HG03060 (cell line): ENCODE data around the gene TMEM14B.
A peak's percentile ranks its signal among the peaks of the same experiment; 100 is the strongest.
"Not testable (repeated sequence)": the region's sequence is repeated elsewhere in the genome, so short reads cannot be mapped to it uniquely, and the experiment has no call there.

Experiments used
- ATAC-seq: cut with Tn5 transposase; IDR thresholded peaks from one replicate; pipeline ENCODE4 v1.9.1; 2021; ENCODE audit warnings: low read depth, moderate number of reproducible peaks; ENCODE audit not compliant: unreplicated experiment

TMEM14B gene

DNA sequence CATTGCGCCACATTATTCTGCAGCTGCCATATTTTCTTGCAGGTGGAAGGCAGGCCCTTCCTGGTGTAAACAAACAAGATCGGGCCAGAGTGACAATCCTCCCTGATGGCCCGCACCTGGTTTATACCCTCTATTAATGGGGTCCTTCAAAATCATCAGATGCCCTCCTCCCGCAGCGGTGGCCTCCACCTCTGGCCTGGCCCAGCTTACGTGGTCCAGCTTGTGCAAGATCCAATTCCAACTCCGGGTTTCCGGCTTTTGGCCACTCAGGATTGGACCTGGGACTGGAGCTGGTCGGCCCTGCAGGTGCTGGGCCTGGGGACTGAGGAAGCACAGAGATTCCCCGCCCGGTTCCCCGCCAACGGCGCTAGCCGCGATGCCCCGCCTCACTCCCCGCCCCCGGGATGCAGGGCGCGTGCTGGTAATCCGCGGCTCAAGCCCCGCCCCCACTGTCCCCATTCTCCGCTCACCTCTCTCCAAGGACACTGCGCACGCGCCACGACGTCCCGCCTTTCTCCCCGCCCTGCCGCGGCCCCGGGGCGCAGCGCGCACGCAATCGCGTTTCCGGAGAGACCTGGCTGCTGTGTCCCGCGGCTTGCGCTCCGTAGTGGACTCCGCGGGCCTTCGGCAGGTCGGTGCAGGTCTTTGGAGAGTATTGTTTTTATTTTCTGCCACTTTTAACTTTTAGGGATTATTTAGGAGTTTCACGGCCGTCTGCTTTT, at the start of gene TMEM14B:
TMEM14B (plus strand) TSS at position 555 of the 722 bp plus-strand sequence. CDS start 1,441 bp downstream, outside the sequence.
- peak; percentile 88 for ATAC-seq

DNA sequence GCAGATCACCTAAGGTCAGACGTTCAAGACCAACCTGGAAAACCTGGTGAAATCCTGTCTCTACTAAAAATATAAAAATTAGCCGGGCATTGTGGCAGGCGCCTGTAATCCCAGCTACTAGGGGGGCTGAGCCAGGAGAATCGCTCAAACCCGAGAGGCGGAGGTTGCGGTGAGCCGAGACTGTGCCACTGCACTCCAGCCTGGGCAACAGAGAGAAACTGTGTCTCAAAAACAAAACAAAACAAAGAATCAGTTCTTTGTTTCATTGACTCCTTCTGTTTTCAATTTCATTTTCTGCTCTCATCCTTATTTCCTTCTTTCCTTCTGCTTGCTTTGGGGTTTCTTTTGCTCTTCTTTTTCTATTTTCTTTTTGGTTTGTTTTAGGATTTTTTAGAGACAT, 33.6 kb upstream of the TMEM14B start:
- ATAC-seq, result no peak

DNA sequence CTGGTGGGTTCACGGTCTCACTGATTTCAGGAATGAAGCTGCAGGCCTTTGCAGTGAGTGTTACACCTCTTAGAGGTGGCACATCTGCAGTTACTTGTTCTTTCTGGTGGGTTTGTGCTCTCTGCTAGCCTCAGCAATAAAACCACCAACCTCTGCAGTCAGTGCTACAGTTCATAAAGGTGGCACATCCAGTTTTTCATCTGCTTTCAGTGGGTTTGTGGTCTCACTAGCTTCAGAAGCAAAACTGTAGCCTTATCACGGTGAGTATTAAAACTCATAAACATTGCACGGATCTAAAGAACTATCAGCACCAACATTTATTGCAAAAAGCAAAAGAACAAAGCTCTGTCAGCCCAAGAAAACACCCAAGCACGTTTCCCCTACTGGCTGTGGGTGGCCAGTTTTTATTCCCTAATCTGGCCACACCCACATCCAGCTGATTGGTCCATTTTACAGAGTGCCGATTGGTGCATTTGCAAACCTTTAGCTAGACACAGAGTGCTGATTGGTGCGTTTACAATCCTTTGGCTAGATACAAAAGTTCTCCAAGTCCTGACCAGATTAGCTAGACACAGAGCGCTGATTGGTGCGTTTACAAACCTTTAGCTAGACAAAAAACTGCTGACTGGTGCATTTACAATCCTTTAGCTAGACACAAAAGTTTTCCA, 28.2 kb upstream of the TMEM14B start:
- no peak for ATAC-seq

DNA sequence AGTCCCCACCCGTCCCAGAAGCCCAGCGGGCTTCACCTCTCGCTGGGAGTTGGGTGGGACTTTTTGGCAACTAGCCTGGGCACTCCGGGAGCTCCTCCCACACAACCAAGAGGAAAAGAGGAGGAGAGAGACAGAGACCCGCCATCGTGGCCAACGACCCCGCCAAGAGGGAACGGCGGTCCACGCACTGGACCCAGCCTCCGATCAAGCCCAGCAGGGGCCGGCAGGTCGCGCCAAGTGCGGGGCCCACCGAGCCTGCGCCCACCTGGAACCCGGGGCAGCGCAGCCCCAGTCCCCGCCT, 27.7 kb upstream of the TMEM14B start:
- no peak for ATAC-seq

DNA sequence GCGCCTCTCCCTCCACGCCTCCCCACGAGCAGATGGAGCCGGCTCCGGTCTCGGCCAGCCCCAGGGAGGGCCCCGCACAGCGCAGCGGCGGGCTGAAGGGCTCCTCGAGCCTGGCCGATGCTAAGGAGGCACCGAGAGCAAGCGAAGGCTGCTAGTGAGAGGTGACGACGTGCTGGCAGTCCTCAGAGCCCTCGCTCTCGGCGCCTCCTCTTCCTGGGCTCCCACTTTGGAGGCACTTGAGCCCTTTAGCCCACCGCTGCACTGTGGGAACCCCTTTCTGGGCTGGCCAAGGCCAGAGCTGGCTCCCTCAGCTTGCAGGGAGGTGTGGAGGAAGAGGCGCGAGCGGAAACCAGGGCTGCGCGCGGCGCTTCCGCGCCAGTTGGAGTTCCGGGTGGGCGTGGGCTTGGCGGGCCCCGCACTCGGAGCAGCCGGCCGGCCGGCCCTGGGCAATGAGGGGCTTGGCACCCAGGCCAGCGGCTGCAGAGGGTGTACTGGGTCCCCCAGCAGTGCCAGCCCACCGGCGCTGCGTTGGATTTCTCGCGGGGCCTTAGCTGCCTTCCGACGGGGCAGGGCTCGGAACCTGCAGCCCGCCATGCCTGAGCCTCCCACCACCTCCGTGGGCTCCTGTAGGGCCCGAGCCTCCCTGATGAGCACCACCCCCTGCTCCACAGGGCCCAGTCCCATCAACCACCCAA, 27.2 kb upstream of the TMEM14B start:
- no peak for ATAC-seq

DNA sequence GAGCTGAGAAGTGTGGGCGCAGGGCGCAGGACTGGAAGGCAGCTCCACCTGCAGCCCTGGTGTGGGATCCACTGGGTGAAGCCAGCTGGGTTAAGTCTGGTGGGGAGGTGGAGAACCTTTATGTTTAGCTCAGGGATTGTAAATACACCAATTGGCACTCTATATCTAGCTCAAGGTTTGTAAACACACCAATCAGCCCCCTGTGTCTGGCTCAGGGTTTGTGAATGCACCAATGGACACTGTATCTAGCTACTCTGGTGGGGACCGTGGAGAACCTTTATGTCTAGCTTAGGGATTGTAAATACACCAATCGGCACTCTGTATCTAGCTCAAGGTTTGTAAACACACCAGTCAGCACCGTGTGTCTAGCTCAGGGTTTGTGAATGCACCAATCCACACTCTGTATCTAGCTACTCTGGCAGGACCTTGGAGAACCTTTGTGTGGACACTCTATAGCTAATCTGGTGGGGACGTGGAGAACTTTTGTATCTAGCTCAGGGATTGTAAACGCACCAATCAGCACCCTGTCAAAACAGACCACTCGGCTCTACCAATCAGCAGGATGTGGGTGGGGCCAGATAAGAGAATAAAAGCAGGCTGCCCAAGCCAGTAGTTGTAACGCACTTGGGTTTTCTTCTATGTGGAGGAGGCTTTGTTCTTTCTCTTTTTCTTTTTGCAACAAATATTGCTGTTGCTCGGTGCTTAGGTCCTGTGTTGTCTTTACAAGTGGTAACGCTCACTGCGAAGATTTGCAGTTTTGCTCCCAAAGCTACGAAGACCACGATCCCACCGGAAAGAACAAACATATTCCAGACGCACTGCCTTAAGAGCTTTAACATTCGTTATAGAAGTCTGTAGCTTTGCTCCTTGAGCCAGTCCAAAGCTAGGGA, 26.4 kb upstream of the TMEM14B start:
- not testable (repeated sequence) for ATAC-seq

DNA sequence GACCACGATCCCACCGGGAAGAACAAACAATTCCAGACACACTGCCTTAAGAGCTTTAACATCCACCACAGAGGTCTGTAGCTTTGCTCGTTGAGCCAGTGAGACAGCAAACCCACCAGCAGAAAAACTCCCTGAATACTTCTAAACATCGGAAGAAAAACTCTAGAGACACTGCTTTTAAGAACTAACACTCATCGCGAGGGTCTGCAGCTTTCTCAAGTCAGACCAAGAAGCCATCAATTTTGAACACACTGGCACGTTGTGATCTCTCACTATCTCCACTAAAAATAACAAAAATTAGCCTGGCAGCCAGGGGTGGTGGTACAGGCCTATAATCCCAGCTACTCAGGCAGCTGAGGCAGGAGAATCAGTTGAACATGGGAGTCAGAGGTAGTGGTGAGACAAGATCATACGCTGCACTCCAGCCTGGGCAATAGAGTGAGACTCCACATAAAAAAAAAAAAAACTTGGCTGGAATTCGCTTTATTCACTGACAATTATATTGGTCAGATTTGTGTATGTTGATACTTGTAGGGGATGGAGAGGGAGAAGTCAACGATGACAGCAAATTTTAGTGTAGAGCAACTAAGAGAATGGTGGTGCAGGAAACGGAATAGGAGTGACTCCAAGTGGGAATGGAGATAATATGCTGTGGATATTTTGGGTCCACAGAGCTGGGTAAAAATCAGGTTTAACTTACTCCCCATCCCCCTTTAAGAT, 25.6 kb upstream of the TMEM14B start:
- ATAC-seq, result no peak

DNA sequence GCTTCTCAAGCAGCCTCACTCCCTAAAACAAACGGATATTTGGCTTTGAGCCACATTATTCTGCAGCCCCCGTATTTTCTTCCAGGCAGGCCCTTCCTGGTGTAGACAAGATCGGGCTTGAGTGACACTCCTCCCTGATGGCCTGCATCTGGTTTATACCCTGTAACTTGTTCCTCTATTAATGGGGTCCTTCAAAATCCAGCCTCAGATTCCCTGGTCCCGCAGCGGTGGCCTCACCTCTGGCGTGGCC, 25.1 kb upstream of the TMEM14B start:
- no peak for ATAC-seq

DNA sequence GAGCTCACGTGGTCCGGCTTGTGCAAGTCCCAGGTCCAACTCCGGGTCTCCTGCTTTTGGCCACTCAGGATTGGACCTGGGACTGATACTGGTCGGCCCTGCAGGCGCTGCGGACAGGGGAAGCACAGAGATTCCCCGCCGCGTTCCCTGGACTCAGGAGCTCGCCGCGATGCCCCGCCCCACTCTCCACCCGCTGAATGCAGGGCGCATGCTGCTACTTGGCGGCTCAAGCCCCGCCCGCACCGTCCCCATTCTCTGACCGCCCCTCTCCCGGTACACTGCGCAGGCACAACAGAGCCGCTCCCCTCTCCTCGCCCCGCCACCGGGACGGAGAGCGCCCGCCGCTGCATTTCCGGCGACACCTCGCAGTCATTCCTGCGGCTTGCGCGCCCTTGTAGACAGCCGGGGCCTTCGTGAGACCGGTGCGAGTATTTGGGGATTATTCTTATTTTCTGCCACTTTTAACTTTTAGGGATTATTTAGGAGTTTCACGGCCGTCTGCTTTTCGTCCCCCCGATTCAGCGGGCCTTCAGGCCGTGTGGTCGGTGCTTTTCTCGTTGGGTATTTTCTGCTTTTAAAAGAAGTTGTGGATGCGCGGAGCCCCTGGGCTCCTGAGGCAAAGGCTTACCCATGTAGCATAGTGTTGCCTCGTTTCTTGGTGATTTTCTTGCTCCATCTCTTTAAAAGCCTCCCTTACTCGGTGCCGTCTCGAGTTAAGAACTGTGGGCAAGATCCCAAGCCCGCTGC, 24.6 kb upstream of the TMEM14B start, which contains the start of gene TMEM14C:
TMEM14C (plus strand) TSS at position 251 of the 747 bp plus-strand sequence. CDS start 1,544 bp downstream, outside the sequence.
- peak; percentile 83 for ATAC-seq

DNA sequence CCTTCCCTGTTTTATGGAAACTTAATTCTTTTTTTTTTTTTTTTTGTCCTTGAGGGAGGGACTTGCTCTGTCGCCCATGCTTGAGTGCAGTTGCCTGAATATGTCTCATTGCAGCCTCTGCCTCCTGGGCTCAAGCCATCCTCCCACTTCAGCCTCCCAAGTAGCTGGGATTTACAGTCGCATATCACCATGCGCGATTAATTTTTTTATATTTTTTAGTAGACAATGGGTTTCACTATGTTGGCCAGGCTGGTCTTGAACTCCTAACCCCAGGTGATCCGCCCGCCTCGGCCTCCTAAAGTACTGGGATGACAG, 24.1 kb upstream of the TMEM14B start:
- ATAC-seq, result no peak

DNA sequence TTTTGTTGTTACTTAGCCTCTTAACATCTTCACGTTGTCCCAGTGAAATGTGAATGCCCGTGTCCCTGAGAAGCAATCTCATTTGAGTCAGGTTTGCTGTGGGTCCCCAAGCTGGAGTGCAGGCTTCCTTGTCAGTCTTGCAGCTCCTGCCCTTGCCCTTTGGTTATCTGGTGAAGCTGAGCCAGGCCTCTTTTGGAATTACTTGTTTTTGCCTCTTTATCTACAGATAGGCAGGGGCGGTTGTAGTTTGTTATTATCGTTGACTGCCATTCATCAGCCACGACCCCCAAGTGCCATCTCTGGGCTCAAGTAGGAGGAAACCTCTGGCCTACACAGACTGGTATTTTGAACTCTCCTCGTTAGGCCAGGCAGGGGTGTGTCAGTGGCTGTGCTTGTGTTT, 22.6 kb upstream of the TMEM14B start:
- ATAC-seq, result no peak

DNA sequence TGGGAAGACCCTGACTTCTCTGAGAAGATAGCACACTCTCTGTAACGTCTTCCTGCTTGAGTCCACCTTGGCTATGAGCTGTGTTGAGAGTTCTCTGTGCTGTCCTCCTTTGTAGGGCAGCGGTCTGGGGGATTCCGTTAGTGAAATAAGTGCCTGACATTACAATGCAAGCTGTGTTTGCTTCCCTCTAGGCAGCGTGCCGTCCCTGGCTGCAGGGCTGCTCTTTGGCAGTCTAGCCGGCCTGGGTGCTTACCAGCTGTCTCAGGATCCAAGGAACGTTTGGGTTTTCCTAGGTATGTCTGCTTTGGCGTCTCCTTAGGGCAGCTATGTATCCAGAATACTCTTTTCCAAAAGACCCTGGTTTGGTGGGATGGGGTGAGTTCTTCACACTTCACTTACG, 21.9 kb upstream of the TMEM14B start:
- no peak for ATAC-seq

DNA sequence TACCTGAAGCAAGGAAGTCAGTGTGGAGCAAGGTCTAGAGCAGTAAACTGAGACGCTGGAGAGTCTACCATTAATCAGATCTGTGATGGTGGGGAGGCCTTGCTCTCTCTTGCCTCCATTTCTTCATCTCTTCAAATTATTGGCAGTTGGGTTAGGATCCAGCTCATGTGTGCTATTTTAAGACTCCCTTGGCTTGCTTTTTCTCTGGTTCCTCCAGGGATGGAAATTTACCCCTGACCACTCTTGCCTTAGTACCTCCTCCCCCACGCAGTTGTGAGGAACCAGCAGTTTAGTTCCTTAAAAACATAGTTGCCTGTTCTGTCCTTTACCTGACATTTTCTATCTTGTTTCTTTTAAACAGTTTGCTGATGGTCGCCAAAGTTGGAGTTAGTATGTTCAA, 17.4 kb upstream of the TMEM14B start:
- ATAC-seq, result no peak

DNA sequence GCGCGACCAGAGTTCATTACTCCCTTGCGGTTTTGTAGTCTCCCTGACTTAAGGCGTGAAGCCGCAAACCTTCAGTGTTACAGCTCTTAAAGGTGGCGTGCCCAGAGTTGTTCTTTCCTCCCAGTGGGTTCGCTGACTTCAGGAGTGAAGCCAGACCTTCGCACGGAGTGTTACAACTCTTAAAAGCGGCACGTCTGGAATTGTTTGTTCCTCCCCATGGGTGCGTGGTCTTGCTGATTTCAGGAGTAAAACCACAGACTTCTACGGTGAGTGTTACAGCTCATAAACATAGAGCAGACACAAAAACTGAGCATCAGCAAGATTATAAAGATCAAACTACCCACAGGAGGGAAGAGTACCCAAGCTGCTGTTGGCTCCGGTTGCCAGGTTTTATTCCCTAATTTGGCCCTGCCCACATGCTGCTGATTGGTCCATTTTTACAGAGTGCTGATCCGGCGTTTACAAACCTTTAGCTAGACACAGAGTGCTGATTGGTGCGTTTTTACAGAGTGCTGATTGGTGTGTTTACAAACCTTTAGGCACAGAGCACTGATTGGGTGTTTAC, 14.4 kb upstream of the TMEM14B start:
- no peak for ATAC-seq

DNA sequence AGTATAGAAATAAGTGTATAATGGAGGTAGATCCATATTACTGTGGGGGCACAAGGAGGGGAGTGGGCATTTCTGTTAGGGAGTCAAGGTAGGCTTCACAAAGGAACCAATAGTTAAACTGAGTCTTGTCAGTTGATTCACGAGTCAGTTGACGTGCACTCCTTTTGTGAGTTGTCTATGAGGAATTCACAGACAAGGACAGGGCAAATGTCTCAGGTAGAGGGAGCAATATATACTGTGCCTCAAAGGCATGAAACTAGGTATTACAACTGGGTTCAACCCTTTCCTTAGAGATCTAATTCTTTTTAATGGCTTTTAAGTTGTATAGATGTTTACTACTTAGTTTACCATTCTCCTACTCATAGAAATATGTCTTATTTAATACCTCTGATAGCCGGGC, 13.7 kb upstream of the TMEM14B start:
- ATAC-seq, result no peak

DNA sequence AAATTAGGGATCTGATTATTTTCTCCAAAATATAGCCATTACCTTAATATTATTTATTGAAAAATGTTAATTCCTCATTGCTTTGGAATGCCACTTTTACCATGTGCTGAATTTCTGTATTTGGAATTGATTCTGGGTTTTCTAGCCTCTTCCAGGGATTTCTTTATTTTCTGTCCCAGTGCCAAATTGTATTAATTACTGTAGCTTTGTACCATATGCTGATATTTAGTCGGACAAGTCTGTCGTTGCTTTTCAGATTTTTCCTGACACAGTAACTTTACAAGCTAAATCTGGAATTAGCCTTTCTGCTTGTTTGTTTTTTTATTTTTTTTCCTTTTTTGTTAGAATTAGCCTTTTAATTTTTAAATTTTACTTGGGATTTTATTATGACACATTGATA, 10.9 kb upstream of the TMEM14B start:
- ATAC-seq, result no peak

DNA sequence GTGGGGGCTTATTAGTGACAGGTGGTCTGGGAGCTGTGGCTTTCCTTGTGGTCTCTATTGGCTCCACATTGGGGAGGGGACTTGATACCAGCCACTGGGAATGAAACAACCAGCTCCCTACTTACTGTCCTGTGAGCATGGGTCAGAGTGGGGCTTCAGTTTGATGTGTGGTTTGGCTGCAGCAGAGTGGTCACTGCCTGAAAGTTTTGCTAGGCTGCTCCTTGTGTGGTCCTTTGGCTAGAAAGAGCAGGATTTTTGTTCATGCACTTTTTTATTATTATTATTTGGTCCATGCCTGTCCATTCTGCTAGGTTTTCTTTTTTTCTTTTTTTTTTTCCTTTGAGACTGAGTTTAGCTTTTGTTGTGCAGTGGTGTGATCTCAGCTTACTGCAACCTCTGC, 7.5 kb upstream of the TMEM14B start:
- no peak for ATAC-seq

DNA sequence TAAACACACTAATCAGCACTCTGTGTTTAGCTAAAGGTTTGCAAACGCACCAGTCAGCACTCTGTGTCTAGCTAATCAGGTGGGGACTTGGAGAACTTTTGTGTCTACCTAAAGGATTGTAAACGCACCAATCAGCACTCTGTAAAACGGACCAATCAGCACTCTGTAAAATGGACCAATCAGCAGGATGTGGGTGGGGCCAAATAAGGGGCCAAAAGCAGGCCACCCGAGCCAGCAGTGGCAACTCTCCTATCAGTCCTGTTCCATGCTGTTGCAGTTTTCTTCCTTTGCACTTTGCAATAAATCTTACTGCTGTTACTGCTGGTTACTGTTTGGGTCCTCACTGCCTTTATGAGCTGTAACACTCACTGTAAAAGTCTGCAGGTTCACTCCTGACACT, 6.0 kb upstream of the TMEM14B start:
- ATAC-seq, result not testable (repeated sequence)

DNA sequence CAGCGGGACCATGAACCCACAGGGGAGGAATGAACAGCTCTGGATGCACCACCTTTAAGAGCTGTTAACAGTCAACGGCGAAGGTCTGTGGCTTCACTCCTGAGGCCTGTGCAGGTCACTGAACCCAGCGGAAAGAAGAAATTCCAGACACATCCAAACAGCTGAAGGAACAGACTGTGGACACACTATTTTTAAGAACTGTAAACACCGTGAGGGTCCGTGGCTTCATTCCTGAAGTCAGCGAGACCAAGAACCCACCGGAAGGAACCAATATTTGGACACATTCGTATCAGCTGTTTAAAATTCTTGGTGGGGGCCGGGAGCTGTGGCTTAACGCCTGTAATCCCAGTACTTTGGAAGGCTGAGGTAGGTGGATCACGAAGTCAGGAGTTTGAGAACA, 5.4 kb upstream of the TMEM14B start:
- no peak for ATAC-seq

DNA sequence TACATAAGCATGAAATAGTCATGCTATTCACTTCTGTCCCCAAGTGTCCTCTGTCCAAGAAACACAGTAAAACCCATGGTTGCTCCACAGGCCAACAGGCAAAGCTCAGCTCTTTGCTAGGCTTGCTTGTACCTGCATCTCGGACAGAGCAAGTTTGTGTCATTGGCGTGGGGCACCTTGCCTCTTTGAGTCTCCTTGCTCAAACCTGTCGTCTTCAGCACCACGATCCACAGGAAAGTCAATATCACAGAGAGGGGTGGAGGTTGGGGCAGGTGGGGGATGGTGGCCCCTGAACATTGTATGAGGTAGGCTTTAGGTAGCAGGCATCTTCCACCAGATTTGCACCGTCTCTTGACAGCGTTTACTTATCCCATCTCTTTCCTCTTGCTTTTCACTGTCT, 4.1 kb upstream of the TMEM14B start:
- ATAC-seq, result no peak
